Activated CD4-positive, alpha-beta T cell treated with anti-CD3 and anti-CD28 coated beads for 24 hours (primary cell): ENCODE measurements around the gene UBE2L3.
"Not testable (repeated sequence)": the region's sequence is repeated elsewhere in the genome, so short reads cannot be mapped to it uniquely, and the experiment has no call there.

Source experiments
- DNase-seq, 2 donors: peaks; one replicate each; pipeline ENCODE4 v3.0.0-alpha.2; 2020; ENCODE audit warnings: low read depth in 2 of 2

UBE2L3 gene

DNA sequence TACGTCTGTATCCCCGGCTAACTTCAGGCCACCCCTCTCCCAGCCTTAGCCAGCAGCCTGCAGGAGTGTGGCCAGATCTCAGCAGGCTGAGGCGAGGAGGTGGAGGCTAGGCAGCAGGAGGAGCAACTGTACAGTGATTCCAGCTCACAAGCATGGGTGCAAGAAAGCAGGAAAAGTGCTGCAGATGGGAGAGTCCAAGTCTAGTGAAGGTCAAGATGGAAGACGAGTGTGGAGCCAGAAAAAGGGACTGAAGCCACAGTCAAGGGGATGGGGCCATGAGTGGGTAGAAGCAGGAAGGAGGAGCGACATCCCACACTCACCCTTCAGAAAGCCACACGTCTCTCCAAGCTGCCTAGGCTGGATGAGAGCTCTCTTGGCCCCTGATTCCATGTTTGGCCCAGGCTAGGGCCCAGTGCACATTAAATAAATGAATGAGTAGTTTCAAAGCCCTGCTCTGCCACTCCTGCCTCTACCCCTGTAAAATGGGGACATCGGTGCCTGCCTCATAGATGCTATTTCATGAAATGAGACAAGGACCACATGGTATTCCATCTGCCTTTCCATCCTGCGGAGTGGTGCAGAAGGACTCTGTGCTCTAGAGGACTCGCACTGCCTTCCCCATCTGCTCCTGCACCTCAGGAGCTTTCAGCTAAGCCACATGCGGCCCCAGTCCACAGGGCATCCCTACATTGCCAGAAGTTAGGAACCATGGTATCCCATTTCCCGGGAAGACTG lies 59.4 kb downstream of the UBE2L3 start:
- DNase-seq, result no peak

DNA sequence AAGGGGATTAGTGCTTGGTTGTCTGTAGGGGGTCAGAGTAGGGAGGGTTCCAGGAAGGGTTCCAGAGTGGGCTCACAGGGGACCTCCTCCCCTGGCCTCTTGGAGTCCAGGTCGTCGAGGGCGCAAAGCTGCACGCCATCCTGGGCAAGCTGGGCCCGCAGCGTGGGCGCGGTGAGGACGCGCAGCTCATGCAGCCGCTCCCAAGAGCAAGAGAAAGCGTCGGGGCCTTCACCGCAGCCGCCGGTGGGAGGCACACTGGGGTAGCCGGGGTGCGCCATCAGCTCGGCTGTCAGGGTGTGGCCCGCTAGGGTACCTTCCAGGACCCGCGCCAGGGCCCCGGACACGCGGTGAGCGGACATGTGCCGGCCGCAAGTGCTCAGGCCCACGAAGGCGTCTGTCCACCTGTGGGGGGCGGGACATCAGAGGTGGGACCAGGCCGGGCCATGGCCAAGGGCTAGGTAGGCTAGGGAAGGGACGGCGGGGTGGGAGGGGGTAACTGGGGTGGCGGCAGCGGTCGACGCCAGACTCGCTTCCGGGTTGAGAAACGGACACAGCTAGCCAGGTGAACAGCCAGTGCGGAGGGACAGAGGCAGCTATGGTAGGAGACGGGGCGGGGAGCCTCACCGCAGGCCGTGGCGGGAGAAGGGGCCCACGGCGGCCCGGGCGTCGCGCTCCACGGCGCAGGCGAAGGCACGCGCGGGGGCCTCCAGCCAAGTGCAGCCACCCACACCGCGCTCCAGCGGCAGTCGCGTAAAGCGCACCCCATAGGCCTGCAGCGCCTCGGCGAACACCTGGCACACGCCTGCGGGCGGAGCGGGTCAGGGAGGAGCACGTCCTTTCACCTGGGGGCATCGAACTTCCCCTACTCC lies 61.1 kb downstream of the UBE2L3 start:
- DNase-seq, result no peak

DNA sequence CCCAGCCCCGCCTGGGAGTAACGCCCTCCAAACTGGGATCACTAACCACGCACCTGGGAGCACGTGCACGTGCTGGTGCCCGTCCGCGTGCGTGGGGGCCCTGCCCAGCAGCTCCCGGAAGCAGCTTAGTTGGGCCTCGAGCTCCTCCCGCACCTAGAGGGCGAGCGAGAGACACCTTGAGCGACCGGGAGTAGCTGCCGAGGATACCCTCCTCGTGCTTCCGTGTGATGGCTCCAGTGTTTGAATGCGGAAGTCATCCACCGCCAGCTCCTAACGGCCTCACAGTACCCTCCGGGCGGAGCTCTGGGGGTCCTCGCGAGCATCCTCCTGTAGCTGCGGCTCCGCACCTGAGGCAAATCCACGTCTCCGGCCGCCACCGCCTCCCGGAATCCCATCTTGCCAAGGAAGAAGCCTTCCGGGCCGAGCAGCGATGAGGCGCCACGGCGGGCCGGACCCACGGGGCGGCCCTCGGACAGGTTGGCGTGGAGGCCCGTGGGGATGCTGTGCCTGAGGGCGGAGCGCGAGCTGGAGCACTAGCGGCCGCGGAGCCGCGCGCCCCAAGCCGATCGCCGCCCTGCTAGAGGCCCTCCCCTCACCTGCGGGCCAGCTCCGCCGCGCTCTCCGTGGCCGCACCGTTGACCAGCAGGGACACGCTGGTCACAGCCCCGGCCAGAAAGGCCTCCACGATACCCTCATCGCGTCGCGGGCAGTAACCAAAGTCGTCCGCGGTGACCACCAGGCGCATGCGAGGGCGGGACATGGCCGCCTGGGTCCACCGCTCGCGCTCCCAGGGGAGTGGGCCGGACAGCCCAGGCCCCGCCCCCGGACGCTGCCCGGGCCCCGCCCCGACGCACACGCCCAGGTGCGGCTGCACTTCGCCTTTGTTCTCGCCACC lies 62.0 kb downstream of the UBE2L3 start, which contains the start of gene YDJC:
YDJC (minus strand) TSS at position 768 of the 895 bp plus-strand sequence; CDS start at position 760, 8 bp downstream.
- peak; percentile 90 to 96 for DNase-seq

DNA sequence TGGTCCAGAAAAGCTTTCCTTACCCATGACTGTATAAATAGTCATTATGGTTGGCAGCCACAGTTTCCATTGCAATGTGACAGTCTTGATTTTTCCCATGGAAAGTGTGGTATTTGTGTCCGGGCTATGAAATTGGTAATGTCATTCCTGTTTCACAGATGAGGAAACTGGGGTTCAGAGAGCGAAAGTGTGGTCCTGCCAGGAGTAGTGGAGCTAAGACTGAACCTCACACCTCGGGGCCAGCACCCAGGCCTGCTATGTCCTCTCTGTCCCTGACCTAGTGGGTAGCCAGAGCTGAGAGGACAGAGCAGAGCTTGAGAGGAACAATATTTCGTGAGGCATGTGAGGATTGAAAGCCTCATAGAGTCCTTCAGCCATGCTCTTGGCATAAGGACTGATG lies 63.5 kb downstream of the UBE2L3 start:
- no peak for DNase-seq

DNA sequence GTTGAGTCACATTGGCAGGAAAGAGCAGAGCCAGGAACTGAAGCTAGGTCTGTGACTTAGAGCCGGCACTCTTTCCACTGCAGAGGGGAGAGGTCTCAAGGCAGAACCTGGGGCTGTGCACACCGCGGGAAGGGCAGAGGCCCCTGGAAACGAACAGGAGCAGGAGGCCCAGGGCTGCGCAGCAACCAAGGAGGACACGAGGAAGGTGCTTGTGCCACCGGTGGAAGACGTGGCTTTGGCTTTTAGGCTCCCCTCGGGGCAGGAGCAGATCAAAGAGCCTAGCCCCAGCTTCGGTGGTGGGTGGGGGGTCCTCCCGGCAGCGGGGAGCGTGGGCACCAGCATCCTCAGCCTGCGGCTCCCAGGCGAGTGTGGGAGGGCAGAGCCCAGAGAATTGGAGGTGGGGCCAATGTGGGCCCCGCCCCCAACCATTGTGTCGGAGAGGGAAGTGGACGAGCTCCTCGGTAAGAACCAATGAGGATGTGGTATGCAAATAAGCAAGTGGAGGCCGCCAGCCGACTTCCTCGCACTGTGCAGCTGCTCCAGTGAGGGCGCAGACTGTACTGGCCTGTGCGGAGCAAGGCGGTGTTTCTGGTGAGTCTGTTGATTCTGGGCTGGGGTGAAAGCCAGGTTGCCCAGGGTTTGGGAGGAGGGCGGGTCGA lies 64.9 kb downstream of the UBE2L3 start, which contains the start of gene CCDC116:
CCDC116 (plus strand) TSS at position 524 of the 659 bp plus-strand sequence. CDS start 422 bp downstream, outside the sequence.
- peak; percentile 45 to 46 for DNase-seq

DNA sequence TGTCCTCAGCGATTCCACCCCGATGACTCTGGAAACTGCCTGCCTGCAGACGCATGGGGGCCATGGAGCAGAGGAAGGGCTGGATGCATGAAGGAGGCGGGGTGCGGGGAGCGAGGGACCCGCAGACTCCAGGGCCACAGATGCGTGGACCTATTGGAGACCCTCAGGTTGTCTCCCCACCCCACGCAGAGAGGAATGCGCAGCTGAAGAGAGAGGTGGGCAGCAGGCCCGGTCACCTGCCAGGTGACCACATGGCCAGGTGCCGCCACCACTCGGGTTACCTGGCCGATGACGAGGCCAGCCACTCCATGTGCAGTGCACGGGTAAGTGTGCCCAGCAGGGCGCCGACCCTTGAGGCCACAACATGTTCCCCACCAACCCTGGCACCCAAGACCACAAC lies 65.4 kb downstream of the UBE2L3 start:
- no peak for DNase-seq

DNA sequence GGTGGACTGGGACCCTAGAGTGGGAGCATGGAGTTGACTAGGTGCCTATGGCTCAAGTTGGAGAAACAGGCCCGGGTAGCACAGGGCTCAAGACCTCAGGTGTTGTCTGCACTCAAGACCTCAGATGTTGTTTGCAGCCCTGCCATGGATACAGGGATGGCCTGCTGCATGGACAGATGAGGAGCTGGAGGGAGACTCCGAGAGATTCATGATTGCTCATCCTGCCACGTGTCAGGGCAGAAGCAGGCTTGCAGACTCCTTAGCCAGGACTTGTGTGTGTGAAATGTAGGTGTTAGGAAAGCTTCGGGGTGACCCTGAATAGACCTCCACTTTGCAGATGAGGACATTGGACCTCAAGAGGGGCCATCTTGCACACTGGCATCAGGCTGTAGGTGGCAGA lies 66.0 kb downstream of the UBE2L3 start:
- DNase-seq, result no peak

DNA sequence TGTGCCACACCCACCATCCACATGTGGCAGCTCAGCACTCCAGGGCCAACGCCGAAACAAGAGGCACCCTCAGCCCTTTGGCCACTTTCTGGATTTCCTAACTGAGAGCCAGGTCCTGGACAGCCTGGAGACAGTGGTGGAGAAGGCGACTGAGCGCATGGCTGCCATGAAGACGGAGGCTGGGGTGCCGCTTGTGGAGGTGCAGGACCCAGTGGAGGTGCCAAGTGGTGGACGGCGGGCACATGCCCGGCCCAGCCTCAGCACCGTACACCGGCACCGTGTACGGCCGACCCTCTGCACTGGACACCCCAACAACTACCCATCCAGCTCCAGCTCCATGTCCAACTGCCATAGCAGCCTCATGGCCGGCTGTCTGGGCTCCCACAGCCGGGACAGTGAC lies 66.6 kb downstream of the UBE2L3 start:
- DNase-seq, result no peak

DNA sequence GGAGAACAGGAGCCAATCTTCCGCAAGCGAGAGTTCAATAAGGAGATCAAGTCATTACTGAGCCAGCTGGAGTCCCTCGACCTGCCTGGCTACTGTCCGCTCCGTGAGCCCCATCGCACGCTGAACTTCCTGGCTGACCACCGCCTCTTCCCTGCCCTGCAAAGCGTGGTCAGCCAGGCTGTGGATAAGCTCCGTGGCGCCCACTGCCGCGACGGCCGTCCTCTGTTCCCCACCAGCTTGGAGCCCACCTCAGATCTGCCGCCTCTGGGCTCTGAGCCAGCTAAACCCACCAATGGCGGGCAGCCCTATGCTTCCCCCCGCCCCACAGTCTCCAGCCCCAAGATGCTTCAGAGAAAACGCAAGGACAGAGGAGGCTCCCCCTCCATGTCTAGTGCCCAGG lies 67.3 kb downstream of the UBE2L3 start:
- DNase-seq, result no peak

DNA sequence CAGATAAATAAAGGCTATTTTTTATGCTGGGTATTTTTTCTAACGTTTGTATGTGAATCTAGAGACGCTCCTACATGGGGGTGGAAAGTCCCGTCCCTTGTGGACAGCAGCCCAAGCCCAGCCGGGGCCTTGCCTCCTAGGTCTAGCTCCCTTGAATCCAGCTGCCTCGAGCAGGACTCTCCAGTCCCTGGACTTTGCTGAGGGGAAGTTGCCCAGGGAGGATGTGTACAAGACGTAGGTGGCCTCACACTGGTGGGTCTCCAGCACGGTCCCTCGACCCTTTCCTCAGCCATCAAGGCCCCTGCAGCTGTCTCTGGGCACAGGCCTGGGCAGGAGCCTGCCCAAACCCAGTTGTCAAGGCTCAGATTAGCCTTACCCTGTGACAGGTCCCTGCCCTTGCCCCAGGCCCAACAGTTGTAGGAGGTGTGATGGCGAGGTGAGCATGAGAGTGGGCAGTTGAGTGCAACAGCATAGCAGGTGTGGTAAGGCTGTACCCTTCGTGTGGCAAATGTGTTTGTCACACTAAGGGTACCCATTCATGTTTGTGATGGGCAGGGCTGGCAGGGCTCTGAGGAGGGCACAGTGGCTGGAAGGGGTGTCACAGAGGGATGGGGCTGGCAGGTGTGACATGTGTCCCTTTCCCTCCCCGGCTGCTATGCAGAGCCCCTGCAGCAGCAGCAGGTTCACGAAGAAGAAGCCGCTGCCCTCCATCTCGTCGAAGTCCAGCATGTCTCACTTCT lies 68.4 kb downstream of the UBE2L3 start:
- no peak for DNase-seq

DNA sequence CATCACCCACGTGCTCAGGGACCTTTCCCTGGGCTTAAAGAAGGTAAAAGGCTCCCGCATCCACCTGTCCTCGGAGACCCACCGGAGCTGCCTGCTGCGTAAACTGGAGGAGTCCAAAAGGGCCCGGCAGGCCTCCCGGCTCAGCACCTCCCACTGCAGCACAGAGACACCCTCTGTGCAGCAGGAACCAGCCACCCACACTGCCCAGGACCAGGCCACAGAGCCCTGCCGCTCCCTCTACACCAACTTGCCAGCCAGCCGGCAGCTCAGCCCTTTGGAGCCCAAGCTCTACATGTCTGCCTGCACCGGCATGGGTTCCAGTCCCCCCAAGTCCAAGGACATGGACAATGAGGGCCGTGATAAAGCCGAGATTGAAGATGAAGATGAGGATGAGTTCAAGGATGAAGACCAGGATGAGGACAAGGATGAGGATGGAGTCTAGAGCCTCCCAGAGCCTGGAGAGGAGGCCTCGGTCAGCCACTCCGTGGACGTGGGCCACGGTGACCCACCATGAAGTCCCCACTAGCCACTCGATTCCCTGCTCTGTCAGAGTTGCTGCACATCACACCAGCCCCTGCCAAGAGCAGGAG lies 69.2 kb downstream of the UBE2L3 start:
- no peak for DNase-seq

DNA sequence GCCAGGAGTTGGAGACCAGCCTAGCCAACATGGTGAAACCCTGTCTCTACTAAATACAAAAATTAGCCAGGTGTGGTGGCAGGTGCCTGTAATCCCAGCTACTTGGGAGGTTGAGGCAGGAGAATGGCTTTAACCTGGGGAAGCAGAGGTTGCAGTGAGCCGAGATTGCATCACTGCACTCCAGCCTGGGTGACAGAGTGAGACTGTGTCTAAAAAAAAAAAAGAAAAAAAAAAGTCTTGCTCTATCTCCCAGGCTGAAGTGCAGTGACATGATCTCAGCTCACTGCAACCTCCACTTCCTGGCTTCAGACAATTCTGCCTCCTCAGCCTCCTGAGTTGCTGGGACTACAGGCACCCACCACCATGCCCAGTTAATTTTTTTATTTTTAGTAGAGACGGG lies 69.9 kb downstream of the UBE2L3 start:
- DNase-seq, result not testable (repeated sequence)

DNA sequence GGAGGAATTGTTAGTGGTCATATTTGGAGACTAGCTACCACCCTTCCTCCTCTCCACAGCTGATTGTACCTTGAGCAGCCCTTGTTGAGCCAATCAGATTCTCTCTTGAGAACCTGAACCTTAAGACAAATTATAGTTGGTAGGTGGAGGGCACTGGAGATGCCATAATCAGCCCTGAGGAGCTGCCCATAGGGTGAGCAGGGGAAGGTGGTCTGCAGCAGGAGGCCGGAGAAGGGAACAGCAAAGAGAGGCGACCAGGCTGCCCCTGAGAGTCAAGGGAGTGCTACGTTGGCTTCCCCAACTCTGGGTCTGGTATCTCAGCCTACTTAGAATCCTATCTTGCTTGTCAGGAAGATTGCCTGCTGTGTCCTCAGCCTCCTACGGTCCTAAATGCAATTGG lies 71.8 kb downstream of the UBE2L3 start:
- no peak for DNase-seq

DNA sequence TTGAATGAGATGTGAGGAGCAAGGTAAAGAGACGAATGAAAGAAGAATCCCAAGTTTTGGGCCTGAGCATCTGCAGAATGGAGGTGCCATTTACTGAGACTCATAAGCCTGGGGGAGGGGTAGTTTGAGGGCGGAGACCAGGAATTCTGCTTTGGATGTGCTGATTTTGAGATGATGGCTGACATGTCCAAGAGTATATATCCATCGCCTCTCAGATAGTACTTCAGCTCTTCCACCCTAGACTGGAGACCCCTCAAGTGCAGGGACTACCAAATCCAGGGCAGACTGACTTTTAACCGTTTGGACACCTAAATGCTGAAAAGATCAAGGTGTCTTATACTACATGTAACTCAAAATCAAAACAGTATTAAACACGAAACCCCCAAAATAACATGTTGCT lies 73.3 kb downstream of the UBE2L3 start:
- no peak for DNase-seq

DNA sequence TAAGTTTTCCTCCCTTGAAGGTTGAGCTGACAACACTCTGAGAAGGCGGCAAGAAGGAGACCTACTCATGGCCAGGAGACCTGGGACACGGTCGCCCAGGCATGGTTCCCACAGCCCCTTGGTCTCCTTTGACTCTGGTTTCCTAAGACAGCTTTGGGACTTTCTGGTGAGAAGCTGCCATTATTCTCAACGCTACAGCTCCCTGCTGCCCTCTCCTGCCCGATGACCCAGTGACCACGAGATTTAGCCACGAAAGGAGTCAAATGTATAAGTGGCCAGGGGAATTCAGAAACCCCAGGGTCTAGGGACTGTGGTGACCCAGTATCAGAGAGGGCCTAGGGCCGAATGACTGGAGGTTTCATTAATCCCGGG lies 73.9 kb downstream of the UBE2L3 start:
- DNase-seq, result no peak

DNA sequence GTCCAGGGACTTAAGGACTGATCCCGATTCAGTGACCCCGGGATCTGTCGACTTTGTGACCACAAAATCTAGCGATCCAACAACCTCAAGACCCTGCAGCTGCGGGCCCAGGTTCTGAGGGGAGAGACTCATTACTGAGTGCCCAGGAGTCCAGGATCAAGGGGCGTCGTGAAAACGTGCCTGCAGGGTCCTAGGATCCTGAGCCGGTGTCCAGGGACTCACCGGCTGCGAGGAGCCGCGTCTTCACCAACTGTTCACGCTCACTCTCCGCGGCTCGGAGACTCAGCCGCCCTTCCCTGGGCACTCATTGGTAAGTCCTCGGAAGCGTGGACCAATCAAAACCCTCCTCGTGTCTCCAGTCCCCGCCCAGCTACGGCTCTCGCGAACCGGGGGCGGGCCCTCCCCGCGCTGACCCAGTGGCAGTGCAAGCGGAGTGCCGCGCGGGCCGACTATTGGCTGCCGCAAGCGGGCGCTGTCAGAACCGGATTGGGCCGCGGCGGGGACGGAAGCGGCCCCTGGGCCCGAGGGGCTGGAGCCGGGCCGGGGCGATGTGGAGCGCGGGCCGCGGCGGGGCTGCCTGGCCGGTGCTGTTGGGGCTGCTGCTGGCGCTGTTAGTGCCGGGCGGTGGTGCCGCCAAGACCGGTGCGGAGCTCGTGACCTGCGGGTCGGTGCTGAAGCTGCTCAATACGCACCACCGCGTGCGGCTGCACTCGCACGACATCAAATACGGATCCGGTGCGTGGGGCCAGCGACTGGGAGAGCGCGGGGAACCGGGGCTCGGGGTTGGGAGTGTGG lies 74.5 kb downstream of the UBE2L3 start, which contains the start of gene SDF2L1:
SDF2L1 (plus strand) TSS at position 514 of the 795 bp plus-strand sequence; CDS start at position 549, 35 bp downstream.
- DNase-seq, result peak; percentile 97 to 98

DNA sequence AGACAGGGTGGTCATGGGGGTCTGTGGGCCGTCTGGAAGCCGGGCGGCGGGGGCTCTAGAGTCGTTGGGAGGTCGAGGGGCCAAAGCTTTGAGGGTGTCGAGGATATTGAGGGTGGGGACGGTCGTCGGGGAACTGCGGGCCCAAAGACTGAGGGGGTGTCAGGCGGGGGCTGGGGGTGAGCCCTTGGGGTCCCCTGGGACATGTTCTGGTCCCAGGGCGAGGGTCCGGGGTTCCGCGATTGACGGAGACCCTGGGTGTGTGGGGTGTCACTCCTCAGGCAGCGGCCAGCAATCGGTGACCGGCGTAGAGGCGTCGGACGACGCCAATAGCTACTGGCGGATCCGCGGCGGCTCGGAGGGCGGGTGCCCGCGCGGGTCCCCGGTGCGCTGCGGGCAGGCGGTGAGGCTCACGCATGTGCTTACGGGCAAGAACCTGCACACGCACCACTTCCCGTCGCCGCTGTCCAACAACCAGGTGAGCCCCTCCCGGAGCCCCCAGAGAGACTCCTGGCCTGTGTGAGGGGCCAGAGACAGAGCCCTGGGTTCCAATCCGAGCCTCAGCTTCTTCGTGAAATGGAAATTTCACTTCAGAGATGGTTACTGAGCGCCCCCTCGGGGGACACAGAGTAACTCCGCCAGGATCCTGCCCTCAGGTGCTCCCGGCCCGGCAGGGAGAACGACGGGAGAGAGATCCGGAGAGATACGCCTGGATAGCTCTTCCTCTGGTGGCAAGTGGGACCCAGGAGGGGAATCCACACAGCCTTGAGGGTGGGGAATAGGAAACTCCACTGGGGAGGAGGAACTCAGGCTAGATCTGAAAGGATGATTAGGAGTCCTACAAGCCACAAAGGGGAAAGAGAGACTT lies 75.3 kb downstream of the UBE2L3 start:
- peak; percentile 46 to 47 for DNase-seq
